Eye (tissue), 1 donor: ENCODE measurements around the gene MSRB1.
A peak's percentile ranks its signal among the peaks of the same experiment; 100 is the strongest.
"Not testable (repeated sequence)": the region's sequence is repeated elsewhere in the genome, so short reads cannot be mapped to it uniquely, and the experiment has no call there.

Source experiments
- DNase-seq: peaks from one replicate; pipeline ENCODE4 v3.0.0-alpha.2; 2015

The MSRB1 gene

DNA sequence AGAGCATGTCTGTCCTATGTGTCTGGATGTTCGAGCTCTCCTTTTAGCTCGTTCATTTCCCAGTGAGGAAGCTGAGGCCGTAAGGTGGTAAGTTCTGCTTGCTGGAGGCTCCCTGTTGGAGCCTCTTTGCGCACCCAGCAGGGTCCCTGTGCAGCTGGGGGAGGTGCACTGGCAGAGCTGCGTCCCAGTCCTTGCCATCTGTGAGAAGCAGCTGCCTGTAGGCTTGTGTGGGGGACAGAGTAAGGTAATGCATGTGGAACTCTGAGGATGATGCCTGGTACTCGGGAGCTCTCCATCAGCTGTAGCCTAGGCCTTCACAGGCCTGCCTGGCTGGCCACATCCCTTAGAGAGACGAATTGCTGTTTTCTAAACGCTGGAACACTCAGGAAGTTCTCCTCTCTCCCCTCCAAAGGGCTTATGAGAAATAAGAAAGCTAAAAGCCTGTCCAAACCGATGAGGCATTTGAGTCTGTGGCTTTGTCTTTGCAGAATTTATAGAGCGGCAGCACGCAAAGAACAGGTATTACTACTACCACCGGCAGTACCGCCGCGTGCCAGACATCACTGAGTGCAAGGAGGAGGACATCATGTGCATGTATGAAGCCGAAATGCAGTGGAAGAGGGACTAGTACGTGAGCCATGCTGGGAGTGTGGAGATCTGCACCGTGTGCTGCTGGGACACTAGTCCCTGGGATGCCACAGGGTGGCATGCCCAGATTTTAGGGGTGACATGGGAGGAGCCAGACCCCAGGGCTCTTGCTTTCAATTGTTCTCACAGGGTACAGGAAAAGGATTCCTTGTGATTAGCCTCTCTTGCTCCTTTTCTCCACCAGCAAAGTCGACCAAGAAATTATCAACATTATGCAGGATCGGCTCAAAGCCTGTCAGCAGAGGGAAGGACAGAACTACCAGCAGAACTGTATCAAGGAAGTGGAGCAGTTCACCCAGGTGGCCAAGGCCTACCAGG lies 17.9 kb upstream of the MSRB1 start:
- DNase-seq, result peak; percentile 37

DNA sequence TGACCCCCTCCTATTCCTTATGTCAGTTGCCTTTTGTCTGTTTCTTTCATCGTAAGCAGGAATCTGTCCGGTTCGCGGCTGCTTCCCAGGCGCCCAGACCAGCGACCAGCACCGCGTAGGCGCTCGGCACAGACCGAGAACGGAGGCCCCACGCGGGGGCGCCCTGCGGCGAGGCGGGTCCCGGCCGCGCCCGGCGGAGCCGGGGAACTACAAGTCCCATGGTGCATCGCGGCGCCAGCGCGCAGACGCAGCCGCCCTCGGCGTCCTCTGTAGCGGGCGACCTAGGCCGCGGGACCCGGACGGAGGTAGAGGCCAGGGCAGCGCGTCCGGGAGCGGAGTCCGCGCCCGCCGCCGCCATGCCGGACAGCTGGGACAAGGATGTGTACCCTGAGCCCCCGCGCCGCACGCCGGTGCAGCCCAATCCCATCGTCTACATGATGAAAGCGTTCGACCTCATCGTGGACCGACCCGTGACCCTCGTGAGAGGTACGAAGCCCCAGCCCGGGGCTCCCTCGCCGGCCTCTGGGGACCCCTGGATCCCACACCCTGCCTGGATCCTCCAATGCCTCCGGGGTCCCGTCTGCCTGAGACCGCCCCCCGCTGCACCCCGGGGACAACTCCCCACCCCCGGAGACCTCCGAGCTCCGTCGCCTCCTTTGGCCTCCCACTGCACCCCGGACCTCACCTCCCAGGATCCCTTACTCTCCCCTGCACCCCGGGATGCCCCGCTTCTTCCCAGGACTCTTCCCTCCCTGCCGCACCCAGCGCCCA lies 16.5 kb upstream of the MSRB1 start, which contains the start of gene NDUFB10:
NDUFB10 (plus strand) TSS at position 270 of the 771 bp plus-strand sequence; CDS start at position 357, 87 bp downstream.
- DNase-seq, result peak; percentile 95

DNA sequence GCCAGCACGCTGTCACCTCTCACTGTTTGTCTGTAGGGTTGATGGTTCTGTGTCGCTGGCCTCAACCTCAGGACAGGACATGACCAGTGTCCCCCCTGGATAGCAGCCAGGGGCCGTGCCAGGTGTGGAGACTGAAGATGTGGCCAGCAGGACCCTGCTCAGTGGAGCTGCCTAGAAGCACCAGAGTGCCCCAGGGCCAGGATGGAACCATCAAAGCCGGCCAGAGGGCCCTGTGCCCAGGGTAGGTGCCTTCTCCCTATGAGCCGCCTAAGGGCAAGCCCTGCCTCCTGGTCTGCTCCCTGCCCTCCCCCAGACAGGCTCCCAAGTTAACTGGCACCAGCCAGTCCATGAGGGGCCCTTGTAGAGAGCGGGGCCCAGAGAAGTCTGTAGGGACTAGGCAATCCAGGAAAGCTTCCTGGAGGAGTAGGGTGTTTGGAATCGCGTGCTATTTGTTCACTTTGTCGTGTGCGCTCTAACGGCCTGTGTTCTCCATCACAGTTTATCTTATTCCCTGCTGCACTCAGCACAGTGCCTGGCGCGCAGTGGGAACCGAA lies 15.8 kb upstream of the MSRB1 start:
- DNase-seq, result no peak

DNA sequence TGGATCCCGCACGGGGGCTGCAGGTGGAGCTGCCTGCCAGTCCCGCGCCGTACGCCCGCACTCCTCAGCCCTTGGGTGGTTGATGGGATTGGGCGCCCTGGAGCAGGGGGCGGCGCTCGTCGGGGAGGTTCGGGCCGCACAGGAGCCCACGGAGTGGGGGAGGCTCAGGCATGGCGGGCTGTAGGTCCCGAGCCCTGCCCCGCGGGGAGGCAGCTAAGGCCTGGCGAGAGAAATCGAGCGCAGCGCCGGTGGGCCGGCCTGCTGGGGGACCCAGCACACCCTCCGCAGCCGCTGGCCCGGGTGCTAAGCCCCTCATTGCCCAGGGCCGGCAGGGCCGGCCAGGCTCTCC lies 15.1 kb upstream of the MSRB1 start:
- not testable (repeated sequence) for DNase-seq

DNA sequence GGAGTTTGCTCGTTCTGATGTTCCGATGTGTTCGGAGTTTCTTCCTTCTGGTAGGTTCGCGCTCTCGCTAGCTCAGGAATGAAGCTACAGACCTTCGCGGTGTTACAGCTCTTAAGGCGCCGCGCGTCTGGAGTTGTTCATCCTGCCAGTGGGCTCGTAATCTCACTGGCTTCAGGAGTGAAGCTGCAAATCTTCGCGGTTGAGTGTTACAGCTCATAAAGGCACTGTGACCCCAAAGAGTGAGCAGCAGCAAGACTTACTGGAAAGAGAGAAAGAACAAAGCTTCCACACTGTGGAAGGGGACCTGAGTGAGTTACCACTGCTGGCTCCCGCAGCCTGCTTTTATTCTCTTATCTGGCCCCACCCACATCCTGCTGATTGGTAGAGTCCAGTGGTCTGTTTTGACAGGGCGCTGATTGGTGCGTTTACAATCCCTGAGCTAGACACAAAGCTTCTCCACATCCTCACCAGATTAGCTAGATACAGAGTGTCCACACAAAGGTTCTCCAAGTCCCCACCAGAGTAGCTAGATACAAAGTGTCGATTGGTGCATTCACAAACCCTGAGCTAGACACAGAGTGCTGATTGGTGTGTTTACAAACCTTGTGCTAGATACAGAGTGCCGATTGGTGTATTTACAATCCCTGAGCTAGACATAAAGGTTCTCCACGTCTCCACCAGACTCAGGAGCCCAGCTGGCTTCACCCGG lies 14.6 kb upstream of the MSRB1 start:
- not testable (repeated sequence) for DNase-seq

DNA sequence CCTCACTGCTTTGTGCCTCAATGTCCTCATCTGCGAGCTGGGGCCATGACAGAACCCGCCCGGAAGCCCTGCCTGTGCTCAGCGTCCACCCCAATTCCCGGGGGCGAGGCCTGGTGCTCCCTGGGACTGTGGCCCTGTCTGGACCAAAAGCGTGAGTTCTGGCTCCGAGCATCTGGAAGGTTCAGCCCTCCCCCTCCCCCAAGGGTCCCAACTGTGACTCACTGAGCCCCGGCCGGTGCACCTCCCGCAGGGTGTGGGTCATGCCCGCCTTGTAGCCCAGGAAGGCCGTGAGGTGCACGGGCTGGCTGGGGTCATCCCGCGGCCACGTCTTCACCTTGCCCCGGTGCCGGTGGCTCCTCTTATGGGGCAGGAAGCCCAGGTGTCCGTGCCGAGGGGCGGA lies 10.7 kb upstream of the MSRB1 start:
- DNase-seq, result no peak

DNA sequence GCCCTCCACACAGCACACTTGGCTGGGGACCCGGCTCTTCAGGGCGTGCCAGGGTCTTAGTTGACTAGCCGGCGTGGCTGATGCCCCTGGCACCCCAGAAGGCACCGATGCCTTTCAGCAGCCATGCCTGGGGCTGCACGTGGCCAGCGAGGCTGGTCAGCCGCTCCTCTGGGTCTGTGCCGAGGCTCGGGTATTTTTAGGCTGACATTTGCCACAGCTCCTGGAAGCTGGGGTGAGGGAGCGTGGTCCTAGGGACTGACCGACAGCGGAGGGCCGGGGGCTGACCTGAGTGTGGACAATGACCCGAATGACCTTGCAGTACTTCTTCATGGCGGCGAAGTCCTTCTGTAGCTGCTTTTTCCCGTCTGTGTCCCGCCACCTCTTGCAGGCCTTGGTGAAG lies 7.6 kb upstream of the MSRB1 start:
- DNase-seq, result no peak

DNA sequence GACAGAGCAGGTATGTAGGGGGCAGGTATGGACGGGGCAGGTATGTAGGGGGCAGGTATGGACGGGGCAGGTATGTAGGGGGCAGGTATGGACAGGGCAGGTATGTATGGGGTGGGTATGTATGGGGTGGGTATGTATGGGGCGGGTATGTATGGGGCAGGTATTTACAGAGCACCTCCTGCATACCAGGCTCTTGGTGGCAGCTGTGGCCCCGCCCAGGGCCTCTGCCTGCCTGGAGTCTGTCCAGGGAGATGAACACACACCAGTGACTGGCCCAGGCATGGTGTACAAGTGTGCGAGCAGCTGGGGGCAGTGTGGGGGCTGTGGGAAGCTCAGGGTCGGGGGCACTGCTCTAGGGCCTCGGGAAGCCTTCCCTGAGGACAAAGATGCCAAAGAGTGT lies 7.0 kb upstream of the MSRB1 start:
- no peak for DNase-seq

DNA sequence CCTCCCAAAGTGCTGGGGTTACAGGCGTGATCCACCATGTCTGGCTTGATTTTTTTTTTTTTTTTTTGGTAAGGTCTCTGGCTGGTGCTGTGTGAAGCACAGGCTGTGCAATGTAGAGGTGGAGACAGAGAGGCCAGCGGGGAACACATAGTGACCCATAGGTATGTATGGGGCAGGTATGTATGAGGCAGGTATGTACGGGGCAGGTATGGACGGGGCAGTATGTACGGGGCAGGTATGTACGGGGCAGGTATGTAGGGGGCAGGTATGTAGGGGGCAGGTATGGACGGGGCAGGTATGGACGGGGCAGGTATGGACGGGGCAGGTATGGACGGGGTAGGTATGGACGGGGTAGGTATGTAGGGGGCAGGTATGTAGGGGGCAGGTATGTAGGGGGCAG lies 6.5 kb upstream of the MSRB1 start:
- no peak for DNase-seq

DNA sequence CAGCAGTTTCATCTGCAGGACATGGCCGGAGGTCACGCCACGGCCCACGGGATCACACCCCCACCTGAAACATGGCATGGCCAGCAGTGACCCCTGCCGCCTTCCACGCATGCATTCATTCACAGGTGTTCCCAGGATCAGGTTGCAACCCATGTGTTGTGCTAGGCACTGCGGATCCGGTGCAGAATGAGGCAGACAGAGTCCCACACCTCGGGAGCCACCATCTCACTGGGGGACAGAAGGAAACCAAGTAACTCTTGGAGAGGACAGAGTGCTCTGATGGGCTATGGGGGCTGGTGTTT lies 4.3 kb upstream of the MSRB1 start:
- no peak for DNase-seq

DNA sequence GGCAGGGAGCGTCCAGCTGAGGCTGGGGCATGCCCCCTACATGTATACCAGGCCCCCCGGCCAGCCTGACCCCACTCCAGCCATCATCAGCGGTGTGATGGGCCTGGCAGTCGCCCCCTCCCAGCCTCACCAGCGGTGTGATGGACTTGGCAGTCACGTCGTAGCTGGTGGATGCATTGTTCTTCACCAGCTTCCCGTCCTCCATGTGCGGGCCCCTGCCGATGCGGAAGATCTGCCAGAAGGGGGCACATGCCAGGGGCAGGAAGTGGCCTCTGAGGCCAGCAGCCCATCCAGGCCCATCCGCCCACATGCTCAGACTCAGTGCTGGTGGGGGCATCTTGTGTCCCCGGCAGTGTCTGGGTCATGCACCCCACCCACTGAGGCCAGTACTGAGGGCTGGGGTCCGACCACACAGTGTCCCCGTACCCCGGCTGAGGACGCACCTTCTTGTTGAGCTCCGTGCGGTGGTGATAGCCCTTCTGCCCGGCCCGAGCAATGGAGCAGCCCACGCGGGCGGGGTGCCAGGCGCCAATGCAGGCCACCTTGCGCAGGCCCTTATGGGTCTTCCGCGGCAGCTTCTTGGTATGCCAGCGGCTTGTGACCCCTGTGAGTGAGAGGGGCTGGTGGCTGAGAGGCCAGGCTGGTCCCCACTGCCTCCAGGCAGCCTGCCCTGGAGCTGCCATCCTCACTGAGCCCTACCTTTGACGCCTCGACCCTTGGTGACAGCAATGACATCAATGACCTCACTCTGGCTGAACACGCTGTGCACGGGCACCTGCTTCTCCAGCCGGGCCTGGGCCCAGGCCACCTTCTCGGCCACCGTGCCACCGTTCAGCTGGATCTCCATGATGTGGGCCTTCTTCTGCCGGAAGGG lies 3.7 kb upstream of the MSRB1 start:
- DNase-seq, result no peak

DNA sequence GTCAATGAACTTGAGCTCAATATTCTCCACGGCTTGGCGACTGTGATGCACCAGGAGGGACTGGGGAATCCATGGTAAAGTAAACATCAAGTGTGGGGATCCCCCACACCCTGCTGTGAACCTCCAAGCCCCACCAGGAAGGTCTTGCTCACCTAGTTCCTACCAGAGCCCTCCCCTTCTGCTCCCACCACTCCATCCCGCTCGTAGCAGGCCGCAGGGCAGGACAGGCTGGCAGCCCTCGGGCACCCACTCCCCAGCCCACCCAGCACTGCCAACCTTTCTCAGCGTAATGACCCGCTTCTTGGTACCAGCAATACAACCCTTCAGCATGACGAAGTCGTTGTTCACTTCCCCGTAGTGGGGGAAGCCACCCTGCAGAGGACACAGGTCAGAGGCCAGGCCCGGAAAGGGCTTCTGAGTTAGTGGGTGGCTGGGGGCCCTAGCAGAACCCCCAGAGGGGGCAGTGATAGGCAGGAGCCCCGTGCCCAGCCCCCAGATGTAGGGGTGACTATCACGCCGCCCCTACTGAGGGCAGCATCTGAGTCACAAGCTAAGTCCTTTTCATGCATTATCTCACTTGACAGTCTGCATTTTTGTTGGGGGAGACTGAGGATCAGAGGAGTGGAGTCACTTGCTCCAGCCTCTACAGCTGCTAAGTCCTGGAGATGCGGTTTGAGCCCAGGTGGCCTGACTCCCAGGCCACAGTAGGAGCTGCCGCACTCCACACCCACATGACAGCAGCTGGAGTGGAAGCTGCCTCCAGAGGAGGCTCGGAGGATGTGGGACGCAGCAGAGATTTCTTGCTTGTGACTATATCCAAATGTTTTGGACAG lies 2.8 kb upstream of the MSRB1 start:
- DNase-seq, result no peak

DNA sequence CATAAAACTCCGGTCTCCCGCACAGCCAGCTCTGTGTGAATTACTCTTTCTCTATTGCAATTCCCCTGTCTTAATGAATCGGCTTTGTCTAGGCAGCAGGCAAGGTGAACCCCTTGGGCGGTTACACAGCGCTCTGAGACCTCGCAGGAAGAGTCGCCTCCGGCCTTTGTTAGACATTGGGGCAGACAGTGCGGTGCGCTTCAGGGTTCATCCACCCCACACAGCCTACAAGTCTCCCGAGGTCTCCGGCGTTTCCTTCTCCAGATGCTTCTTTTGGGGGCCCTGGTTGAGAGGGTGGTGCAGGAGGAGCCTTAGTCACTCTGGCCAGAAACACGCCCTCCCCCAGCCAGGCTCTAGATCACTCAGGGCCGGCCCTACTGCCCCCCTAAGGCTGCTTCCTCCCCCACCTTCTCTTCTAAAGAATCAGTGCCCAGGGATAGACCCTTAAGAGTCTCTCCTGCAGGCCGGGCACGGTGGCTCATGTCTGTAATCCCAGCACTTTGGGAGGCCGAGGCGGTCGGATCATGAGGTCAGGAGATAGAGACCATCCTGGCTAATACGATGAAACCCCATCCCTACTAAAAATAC lies 1.7 kb upstream of the MSRB1 start:
- no peak for DNase-seq

DNA sequence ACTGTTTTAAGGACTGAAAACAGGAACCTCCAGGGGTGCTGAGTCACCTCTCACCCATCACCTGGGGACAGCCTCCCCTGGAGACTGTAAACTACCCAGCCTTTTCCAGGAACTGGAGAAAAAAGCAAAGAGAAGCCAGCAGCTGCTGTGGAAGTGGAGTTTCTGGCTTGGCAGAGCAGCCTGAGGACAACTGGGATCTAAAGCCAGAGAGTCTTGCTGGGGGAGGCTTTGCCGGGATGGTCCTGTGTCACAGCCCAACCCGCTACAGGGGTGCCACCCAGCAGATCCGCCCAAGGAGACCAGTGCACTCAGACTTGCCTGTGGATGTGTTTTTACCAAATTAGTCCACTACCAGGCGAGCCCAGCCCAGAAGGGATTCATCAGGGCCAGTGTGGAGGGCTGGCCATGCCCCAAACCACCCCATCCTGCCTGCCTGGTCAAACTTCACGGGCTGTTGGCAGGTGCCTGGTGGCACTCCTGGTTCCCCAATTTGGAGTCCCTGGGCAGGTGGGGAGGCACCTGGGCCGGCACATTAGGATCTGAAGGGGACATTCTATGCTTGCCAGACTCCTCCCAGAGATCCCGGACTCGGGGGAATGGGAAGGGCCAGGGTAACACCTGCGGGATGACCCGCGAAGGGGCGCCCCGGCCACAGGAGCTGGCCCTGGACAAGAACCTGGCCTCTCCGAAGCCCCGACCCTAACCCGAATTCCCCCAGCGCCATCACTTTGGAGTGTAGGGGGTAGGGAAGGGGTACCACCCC lies 771 bp downstream of the MSRB1 start:
- no peak for DNase-seq

DNA sequence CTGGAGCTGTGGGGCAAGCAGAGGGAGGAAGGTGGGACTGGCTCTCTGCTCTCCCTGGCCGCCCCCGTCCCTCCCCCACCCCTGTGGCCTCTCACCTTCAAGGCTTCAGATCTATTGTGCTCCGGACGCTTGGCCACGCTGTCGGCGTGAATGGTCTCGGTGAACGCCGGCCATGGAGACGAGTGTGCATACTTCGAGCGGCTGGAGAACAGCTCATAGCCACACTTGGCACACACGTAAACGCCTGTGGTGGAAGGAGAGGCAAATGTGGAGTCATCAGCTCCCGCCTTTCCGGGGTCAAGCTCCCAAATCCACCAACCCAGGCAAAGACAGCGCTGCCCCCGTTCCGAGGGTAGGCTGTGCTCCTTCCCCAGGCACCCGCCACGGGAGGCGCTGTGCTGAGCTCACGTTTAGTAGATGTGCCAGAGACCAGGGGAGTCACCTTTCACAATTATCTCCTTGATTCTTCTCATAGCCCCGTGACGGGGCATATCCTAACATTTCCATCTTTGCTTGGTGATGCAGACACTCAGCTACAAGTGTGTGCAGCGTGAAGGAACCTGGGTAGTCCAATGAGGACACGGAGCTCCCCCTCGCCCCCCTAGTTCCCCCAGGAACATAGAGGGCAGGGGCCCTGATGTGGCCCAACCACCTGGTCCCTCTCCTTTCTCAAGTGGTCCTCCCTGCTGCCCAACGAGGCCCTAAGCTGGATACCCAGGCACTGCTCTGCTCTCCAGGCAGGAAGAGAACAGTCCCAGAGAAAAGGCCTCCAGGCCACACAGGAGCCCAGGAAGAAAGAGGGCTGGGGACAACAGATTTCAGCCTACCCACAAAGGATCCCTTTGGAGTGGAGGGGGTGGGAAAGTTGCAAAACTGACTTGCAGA lies 1.6 kb downstream of the MSRB1 start:
- DNase-seq, result no peak

DNA sequence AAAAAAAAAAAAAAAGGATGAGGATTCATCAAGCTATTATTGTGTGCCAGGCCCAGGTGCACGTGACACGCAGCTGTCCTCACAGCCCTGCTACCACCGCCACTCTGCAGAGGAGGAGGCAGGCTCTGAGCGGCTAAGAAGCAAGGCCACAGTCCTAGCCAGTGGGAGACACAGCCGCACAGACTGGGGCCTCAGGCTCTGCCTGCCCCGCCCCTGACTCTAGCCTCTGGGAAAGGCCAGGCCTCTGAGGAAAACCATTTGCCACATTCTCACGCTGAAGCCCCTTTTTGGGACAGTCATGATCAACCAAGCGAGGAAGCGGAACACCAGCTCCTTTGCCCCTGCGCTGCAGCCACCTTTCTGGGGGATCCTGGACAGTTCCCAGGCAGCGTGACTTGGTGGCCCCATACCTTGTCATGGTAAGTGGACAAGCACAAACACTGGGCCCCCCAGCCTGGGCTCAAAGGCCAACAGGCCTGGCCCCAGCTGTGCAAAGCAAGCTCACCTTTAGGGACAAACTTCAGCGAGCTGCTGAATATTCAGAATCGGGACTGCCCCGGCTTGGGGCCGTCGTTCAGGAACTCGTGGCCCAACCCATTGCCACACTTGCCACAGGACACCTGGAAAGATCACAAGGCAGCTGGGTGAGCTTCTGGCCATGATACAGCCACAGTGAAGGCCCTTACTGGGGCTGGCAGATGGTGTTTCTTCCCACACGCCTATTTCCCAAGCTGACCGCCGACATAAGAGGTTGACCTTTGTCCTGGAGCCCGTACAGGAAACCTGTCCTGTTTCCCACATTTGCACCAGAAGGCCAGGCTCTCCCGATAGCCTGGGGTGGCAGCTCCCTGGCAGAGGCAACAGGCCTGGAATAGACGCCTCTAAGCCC lies 2.5 kb downstream of the MSRB1 start:
- no peak for DNase-seq

DNA sequence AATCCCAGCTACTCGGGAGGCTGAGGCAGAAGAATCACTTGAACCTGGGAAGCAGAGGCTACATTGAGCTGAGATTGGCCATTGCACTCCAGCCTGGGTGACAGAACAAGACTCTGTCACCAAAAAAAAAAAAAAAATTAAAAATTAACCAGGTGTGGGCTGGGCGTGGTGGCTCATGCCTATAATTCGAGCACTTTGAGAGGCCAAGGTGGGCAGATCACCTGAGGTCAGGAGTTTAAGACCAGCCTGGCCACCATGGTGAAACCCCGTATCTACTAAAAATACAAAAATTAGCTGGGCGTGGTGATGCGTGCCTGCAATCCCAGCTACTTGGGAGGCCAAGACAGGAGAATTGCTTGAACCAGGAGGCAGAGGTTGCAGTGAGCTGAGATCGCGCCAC lies 3.2 kb downstream of the MSRB1 start:
- DNase-seq, result not testable (repeated sequence)

DNA sequence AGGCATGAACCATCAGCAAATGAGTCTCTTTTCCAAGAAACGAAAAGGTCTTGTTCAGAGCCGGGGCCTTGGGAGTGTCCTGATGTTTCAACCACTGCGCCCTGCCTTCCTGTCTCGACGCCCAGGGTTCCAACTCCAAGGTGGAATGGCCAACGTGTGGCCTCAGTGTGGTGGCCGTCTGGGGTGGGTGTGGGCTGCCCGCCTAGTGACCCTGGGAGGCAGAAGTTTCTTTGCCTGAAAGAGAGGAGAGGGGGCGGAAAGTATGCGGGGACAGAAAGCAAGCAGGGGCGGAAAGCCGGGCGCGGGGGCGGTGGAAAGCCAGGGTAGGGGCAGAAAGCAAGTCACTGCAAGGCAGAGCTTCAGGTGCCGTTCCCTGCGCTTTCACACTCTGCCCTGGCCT lies 4.1 kb downstream of the MSRB1 start:
- no peak for DNase-seq
